ENCODE data around the gene ANKRD10.

Gene ANKRD10

GRCh38 chr13:110914331-110915056 lies 375 bp downstream of the ANKRD10 start:
- DNase-seq, result peak; percentile 77

DNA sequence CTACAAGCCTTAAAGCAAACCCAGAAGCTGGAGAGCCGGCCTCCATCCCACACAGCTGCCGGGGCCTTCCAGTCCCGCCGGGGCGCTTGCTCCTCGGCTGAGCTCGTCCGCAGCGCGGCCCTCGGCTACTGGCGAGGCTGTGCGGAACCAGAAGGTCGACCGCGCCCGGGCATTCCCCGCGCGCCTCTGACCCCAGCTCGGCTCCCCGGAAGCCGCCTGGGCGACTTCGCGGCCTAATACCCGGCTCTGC lies 863 bp downstream of the ANKRD10 start:
- no peak for DNase-seq

DNA sequence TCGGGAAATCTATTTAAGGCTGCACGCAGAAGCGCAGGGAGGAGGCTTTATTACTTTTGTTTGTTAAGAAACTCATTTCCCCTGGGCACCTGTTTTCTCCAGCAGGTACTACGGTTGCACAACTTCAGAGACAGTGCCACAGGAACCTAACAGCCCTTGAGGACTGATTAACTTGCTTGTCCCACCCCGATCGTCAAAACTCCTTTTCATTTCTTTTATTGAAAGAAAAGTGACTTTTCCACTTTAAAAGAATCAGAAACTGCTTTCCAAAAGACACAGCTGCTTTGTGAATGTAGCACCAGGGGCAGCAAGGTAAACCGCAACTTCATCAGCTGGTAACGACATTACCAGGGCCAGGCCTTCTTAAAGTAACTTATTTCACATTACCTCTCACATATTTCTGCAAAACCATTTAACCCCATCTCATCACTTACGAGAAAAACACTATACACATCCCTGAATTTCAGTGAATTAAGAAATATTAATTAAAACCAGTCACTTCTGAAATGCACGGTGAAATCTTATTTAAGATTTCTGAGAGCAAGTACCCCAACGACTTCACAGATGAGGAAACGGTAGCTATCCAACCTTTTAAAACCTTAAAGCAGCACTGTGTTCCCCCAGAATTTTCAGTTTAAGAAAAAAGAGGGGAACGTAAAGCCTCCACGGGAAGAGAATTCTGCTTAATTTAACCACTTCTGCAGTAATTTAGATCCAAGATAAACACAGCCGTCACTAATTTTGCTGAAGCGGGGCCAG lies 1.4 kb downstream of the ANKRD10 start:
- DNase-seq, result no peak

DNA sequence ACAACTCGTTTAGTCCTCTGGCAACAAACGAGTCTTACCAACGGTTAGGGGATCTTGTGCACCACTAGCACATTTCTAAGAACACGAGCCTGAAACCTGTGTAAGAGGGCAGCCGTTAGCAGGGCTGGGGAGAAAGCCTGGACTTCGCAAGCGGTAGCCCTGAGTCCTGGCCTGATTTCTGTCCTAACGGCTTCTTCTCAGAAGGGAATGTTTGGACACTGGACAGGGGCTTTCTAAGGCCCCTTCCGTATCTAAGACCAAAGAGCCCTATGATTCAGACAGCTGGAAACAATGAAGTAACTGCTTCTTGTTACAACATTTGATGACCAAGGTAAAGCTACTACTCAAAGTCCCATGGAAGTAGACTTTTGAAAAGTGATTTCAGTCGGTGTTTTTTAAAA lies 2.2 kb downstream of the ANKRD10 start:
- no peak for DNase-seq

- DNase-seq, result no peak
Measured at GRCh38 chr13:110911880-110912279, 3.0 kb downstream of the ANKRD10 start.

DNA sequence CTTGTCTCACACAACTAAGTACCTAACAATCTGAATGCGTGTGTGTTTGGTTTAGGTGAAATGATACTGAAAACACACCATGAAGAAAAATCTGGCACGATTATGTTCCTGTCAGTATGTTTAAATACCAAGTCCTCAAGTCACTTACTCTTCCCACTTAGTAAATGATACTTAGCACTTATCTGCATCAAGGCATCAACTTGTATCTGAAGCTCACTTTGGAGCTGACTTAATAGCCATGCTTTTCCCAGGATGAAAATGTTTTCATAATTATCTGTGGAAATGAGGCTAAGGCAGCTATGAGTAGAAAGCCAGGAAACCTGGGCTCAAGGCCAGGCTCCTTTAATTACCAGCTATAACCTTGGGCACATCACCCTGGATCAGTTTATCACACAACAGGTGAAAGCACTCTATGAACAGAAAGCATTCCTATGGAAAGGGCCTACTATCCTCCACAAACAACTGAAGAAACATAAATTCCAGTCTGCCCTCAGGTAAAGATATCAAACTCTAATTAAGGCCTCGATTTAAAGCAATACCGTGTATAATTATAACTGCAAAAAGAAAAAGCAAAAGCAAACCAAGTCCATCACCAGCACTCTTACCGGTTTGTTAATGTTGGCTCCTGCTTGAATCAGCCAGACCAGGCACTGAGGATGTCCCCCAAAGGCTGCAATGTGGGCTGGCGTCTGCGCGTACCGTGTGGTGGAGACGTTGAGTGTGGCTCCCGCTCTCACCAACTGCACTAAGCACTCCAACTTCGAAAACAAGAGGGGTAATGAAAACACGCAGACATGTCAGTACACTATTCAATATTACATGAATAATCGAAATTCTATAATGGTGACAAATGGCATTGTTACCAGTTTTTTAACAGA lies 4.6 kb downstream of the ANKRD10 start:
- no peak for DNase-seq

DNA sequence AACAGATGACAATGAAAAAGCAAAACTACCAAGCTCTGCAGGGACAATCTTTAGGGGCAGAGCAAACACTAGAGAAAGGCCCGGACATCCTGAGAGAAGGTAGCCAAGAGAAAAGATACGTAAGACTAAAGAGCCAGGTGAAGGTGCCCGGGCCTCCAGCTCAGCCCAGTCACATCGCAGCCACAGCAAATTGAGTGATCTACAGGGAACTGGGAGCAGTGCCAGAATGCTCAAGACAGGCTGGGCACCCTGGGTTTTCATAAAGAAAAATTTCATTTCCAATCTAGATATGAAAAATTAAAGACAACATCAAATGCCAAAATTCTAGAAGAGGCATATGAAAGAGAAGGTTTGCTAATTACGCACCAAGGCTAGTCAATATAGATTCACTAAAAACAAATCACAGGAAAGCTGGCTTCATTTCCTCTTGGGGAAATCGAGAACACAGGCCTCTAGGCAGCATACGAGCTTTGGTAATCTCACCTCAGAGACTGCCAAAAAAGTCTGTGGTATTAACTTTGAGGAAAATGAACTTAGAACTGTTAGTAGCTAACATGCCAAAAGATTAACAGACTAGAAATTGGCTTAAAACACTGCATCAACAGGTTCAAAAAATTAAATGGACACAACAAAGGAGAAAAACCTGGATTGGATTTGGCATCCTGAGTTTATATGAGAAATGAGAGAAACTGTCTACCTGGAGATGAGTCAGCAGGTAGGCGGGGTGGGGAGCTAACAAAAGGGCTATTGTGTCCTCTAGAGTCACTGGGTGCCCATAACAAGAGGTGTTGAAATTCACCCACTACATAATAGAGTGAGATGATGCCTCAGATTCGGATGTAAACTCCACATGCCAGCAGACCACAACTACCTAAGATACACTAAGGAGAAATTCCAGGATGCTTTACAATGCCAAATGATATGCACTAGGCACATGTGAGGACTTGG lies 6.6 kb downstream of the ANKRD10 start:
- no peak for DNase-seq

GRCh38 chr13:110907301-110907700 lies 7.6 kb downstream of the ANKRD10 start:
- no peak for DNase-seq

DNA sequence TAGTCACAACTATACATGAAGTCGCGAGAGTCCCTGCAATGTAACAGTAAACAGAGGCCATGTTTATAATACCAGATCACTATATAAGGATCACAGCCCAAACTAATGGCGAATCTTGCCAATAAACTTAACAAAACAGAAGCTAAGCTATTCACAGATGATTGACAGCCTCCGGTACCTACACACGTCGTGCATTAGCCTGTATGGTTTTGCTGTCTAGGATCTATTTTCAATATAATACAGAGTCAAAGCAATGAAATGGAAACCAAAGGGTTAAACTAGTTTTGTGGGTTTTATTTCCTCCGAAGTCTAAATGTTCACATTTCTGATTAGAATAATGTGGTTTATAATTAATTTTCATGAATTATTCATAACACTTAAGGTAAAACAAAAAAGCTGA lies 10.1 kb downstream of the ANKRD10 start:
- no peak for DNase-seq

DNA sequence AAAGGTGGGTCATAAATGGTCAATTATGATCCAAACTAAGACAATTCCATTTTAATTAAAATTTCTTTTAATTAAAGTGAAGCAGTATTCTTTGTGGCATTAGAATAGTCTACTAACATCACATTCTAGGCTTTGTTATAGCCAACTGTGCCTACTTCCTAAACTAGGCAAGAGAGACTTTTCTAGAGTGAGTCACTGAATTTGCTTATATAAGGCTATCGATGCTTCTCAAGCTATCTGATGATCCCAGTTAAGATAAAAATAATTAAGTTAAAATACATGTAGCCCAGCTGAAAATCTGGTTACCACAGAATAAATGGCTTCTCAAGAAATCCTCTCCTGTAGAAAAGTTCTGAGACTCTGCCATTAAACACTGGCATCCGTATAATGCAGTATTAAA lies 12.5 kb downstream of the ANKRD10 start:
- no peak for DNase-seq

DNA sequence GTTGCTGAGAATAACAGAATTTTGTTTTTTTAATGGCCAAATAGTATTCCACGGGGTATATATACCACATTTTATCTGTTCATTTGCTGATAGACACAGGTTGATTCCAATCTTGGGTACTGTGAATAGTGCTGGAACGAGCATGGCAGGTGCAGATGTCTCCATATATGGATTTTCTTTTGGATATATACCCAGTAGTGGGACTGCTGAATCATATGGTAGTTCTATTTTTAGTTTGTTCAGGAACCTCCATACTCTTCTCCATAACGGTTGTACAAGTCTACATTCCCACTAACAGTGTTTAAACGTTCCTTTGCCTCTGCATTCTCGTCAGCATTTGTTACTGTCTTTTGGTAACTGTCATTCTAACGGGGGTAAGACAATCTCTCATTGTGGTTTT lies 17.3 kb downstream of the ANKRD10 start:
- no peak for DNase-seq

- no peak for DNase-seq
Measured at GRCh38 chr13:110897014-110897413, 17.9 kb downstream of the ANKRD10 start.

- no peak for DNase-seq
Measured at GRCh38 chr13:110894086-110894485, 20.8 kb downstream of the ANKRD10 start.

GRCh38 chr13:110893571-110893970 lies 21.3 kb downstream of the ANKRD10 start:
- no peak for DNase-seq

DNA sequence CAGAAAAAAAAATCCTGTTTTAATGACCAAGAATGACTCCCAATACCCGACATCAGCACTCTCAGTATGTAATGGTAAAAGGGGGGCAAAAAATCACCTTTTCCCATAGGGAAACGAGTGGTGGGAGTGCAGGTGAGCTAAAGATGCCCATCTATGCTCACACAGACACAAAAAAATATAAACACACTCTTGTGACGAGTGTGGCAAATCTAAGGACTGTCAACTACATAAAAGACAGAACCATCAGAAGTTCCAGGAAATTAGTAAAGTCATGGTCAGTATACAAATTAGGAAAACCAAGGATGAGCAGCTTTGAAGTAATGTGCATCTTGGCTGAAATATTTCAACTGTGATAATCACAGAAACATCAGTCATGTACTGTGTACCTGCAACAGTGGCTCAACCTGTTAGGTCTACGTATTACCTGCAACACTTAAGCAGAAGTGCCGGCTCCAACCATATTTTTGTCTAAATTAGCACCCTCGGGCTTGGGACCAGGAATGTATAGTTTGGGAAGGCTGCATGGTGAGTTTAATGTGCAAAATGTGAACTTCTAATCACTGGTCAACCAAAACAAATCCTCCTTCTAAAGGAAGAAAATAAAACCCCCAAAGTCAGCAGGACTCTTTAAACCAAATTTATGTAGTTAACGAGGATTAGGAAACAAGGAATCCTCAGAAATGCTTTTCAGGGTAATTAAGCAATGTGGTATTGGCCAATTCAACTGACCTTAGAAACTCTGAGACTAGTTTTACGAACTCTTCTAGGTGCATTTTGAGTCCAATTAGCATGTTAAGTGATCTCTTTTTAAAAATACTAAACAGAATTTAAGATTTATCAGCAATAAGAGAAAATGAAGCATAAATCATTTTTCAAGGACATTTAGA lies 24.3 kb downstream of the ANKRD10 start:
- DNase-seq, result no peak

DNA sequence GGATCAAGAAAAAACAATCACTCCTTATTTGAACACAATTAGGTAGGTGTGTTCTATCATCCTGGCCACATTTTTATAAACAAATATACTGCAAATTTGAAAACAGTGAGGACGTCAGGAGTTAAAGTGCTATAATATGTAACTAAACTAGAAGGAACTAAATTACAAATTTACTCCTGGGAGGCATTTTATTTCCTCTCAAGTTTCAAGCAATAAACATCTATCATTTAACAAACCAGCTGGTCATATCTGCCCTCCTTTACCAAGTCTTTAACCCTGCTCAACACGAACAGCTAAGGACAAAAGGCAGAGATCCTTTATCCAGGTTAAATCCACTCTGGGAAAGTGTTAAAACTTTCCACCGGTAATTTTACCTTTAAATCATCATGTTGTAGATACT lies 26.5 kb downstream of the ANKRD10 start:
- no peak for DNase-seq

GRCh38 chr13:110887597-110888333 lies 27.1 kb downstream of the ANKRD10 start:
- DNase-seq, result no peak

DNA sequence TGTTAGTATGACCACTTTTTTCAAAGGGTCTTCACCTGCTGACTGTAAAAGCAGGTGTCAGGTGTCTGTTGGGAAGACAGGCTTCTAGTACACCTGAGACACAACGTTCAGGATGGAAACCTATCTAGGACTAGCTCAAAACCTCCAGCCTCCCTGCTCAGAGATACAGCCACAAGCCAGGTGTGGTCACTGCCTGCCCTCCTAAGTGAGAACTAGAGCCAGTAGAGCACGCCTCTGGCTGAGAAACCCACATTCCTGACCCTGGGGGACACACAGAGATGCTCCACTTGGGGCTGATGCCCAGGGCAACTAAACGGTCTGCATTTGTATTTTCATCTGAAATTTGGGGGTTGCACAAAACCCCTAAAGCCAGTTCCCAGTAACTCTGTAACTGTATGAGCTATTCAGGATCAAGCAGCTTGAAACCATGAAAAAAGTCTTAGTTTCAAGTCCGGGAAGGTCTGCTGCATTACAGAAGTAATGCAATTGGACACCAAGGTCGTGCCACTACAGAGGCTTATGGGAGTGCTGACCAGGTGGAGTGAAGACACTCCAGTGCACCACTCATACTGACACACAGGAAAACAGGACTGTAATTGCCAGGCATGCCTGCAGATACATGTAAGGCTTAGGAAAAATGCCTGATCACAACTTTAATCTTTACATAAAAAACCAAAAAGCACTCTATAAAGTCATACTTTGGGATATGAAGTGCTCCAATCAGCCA lies 27.8 kb downstream of the ANKRD10 start:
- no peak for DNase-seq

DNA sequence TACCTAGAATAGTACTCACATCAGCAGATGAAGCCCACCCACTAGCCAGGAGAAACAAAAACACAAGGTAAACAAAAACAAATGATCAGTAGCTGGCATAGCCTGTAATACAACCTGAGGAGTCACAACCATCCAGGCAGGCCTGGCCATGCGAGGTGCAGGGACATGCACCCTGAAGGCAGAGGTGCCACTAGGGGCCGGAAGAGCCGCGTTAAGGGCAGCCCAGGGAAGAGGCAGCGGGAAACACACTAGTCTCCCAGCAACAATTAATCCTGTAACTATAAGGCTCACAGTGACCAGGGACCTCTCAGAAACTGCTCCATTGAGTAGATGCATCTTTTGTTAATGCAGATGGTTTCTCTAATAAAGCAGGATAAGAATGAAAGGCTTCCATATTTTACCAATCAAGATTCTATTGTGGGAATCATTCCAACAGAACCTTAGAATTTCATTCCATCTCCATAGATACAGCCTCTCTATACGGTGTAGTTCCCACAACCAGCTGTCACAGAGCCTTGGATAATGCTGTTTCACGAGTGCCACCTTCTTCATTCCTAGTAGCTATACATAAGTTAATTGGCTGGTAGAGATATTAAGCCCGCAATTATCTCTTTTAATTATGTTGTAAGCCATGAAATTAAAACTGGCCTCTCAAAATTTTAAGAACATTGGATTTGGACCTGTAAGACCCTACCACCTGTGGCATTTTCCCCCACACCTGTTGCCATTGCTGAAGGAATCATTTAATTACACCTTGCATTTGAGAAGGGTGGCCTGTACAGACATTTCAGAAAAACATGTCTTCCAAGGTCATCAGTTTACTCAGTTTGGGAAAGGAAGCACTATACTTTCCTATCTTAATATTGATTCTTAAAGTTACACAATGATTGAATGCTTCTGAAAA lies 28.7 kb downstream of the ANKRD10 start:
- DNase-seq, result no peak
